Keratinocyte (primary cell): Measurements from ENCODE around the gene LARGE1. TPM values are rescaled to one million over a fixed set of nuclear protein-coding genes. Genes with fewer than 3 reads are reported as not detected.

ENCODE experiments used
- DNase-seq: peaks from one replicate; pipeline ENCODE4 v3.0.0-alpha.2; 2011; ENCODE audit warnings: low read depth, missing footprints, low spot score
- FAIRE-seq: peaks from 2 replicates; lab custom pipeline; 2011; peaks lifted over from hg19 to GRCh38; lab: Jason Lieb, UNC
- H2AFZ ChIP-seq: 2 replicates; pipeline ENCODE4 v1.6.0; 2012; ENCODE audit warnings: low read length, control low read depth, inconsistent platforms; ENCODE audit not compliant: control insufficient read depth
- H3K27ac ChIP-seq: 2 replicates; pipeline ENCODE4 v1.5.1; 2011; ENCODE audit warnings: low read length; ENCODE audit not compliant: control insufficient read depth, insufficient read depth
- H3K27me3 ChIP-seq: 3 replicates; pipeline ENCODE4 v1.6.0; 2011; ENCODE audit warnings: low read length; ENCODE audit not compliant: control insufficient read depth, insufficient read depth; ENCODE audit errors: extremely low read depth
- H3K36me3 ChIP-seq, 2 experiments: 2 replicates in 1 of 2; 3 replicates in 1 of 2; pipeline ENCODE4 v1.5.1; 2011; ENCODE audit warnings: low read length in 2 of 2, mild to moderate bottlenecking in 1 of 2; ENCODE audit not compliant: control insufficient read depth in 2 of 2, insufficient read depth in 2 of 2; ENCODE audit errors: extremely low read depth in 1 of 2
- H3K4me1 ChIP-seq: 3 replicates; pipeline ENCODE4 v1.5.1; 2011; ENCODE audit warnings: low read length; ENCODE audit not compliant: control insufficient read depth, insufficient read depth; ENCODE audit errors: extremely low read depth
- H3K4me2 ChIP-seq: 3 replicates; pipeline ENCODE4 v1.6.0; 2011; ENCODE audit warnings: low read depth, low read length; ENCODE audit not compliant: control insufficient read depth, insufficient read depth; ENCODE audit errors: extremely low read depth
- H3K4me3 ChIP-seq, 3 experiments: fragments of 200-600 bp in 1 of 3; sonication (generic) in 1 of 3; 2 replicates in 2 of 3; 3 replicates in 1 of 3; pipeline ENCODE4 v1.5.1; 2011 to 2016; ENCODE audit warnings: low read length in 3 of 3, mild to moderate bottlenecking in 3 of 3, control low read depth in 2 of 3, inconsistent platforms in 1 of 3, low read depth in 1 of 3, mixed read lengths in 1 of 3, mixed run types in 1 of 3, moderate library complexity in 1 of 3; ENCODE audit not compliant: control insufficient read depth in 2 of 3, insufficient read depth in 2 of 3; ENCODE audit errors: extremely low read depth in 1 of 3
- H3K79me2 ChIP-seq: 2 replicates; pipeline ENCODE4 v1.6.0; 2012; ENCODE audit warnings: low read length; ENCODE audit not compliant: control insufficient read depth, insufficient read depth
- H3K9ac ChIP-seq: 3 replicates; pipeline ENCODE4 v1.6.0; 2011; ENCODE audit warnings: low read length; ENCODE audit not compliant: control insufficient read depth, insufficient read depth; ENCODE audit errors: extremely low read depth
- H3K9me1 ChIP-seq: 3 replicates; pipeline ENCODE4 v1.6.0; 2011; ENCODE audit warnings: low read length; ENCODE audit not compliant: control insufficient read depth, insufficient read depth; ENCODE audit errors: extremely low read depth
- H3K9me3 ChIP-seq: 2 replicates; pipeline ENCODE4 v1.5.1; 2012; ENCODE audit warnings: low read depth, low read length; ENCODE audit not compliant: control insufficient read depth
- H4K20me1 ChIP-seq: 3 replicates; pipeline ENCODE4 v1.6.0; 2011; ENCODE audit warnings: low read length; ENCODE audit not compliant: control insufficient read depth, insufficient read depth; ENCODE audit errors: extremely low read depth
- EZH2 ChIP-seq: IDR thresholded peaks from one replicate; pipeline ENCODE4 v1.6.1; 2012; ENCODE audit warnings: inconsistent platforms, mild to moderate bottlenecking, low read length, moderate library complexity
- dilution Hi-C: fragments of 300-500 bp; cut with MboI; formaldehyde crosslinking; loops from one replicate; pipeline ENCODE4 v1.7.0; 2020; ENCODE audit warnings: low sequenced_read_pairs; ENCODE audit not compliant: extremely low pct_ligation_motif_present
- polyA plus RNA-seq, 5 experiments: library from polyadenylated mRNA; depleted of rRNA in 3 of 5; stranded (reverse) in 3 of 5; stranded (forward) in 1 of 5; unstranded in 1 of 5; fragments of >200 nt; gene quantifications; 1 replicate in 1 of 5; 2 replicates in 3 of 5; 3 replicates in 1 of 5; pipeline versions ENCODE4 v1.2.1 to v1.2.3, GENCODE V29; 2011 to 2012; ENCODE audit warnings: missing spikeins in 2 of 5, low read depth in 1 of 5, low replicate concordance in 1 of 5
- TF ChIP-seq, protein P1 (sequence below), 3 experiments: IDR thresholded peaks in 1 of 3; conservative IDR thresholded peaks in 1 of 3; optimal IDR thresholded peaks in 1 of 3; 2 replicates in 2 of 3; 3 replicates in 1 of 3; pipeline versions ENCODE3 to v1.5.1; 2011; ENCODE audit warnings: low read length in 3 of 3, mild to moderate bottlenecking in 3 of 3, moderate library complexity in 2 of 3, control low read depth in 1 of 3, inconsistent platforms in 1 of 3; ENCODE audit not compliant: insufficient read depth in 2 of 3; ENCODE audit errors: extremely low read depth in 1 of 3

LARGE1 gene
- polyA plus RNA-seq, 1 donor (not counting 4 experiments of a cell fraction or from before 2014, with no cell fraction given): 4.5 TPM

DNA sequence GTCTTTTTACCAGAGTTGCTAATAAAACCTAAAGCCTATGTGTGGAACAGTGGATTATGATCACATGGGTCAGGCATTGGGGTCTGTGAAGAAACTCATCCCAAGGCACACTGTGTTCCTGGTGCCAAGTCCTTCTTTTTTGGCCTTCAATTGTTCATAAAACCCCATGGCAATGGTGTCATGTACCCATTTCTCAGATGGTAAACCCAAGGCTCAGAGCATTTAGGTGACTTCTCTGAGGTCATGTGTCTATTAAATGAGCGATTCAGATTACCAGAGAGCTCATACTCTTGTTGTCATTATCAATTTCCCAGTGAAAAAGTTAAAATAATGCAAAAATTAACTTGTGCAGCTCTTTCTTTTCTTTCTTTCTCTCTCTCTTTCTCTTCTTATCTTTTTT is 589.3 kb downstream of the LARGE1 start:
- Histone ChIP-seq H3K9me1 (no peaks in the 10 kb centered on the region), H3K4me3 (no peak overlapping the region), H3K36me3 (no peaks in the 10 kb centered on the region), H3K4me1 (peaks cover 11% of the 10 kb centered on the region), H3K27ac (no peak overlapping the region), H3K9ac (no peak overlapping the region), H3K9me3 (peaks cover 2% of the 10 kb centered on the region), H2AFZ (no peak overlapping the region), H3K27me3 (no peaks in the 10 kb centered on the region), H3K79me2 (no peaks in the 10 kb centered on the region), H3K4me2 (no peak overlapping the region), H4K20me1 (no peaks in the 10 kb centered on the region)
- TF ChIP-seq, protein P1, sequence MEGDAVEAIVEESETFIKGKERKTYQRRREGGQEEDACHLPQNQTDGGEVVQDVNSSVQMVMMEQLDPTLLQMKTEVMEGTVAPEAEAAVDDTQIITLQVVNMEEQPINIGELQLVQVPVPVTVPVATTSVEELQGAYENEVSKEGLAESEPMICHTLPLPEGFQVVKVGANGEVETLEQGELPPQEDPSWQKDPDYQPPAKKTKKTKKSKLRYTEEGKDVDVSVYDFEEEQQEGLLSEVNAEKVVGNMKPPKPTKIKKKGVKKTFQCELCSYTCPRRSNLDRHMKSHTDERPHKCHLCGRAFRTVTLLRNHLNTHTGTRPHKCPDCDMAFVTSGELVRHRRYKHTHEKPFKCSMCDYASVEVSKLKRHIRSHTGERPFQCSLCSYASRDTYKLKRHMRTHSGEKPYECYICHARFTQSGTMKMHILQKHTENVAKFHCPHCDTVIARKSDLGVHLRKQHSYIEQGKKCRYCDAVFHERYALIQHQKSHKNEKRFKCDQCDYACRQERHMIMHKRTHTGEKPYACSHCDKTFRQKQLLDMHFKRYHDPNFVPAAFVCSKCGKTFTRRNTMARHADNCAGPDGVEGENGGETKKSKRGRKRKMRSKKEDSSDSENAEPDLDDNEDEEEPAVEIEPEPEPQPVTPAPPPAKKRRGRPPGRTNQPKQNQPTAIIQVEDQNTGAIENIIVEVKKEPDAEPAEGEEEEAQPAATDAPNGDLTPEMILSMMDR (optimal IDR thresholded peaks at IDR 0.05 in 1 of 3, IDR thresholded peaks at IDR 0.05 in 1 of 3, conservative IDR thresholded peaks at IDR 0.05 in 1 of 3; ENCODE audit: extremely low read depth in 1 of 3, insufficient read depth in 2 of 3, low read length in 3 of 3): no peak
- no peak for TF ChIP-seq EZH2
- FAIRE-seq: no peak
- no peak for DNase-seq
- dilution Hi-C loops: no loop called here

DNA sequence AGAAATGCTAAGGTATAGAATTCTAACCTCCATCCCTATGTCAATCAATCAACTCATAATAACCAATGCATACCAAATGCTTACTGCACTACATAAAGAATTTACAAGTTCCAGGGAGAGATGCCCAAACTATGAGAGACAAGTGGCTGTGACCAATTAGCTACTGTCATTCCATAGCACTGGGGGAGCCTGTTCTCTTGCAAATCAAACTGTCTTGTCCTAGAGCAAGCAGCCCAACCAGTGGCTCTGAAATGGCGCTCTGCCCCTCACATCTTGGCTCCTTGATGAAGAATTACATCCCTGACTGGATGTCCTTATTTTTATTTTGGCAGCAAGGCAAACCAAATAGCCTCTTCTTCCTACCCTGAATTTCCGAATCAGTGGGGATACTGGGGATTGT is 589.7 kb downstream of the LARGE1 start:
- Histone ChIP-seq H3K27me3 (no peaks in the 10 kb centered on the region), H3K4me2 (no peak overlapping the region), H3K9me1 (no peaks in the 10 kb centered on the region), H3K9ac (no peak overlapping the region), H3K4me1 (peaks cover 11% of the 10 kb centered on the region), H3K27ac (no peak overlapping the region), H3K4me3 (no peak overlapping the region), H3K9me3 (peaks cover 2% of the 10 kb centered on the region), H3K79me2 (no peaks in the 10 kb centered on the region), H2AFZ (no peak overlapping the region), H4K20me1 (no peaks in the 10 kb centered on the region), H3K36me3 (no peaks in the 10 kb centered on the region)
- TF ChIP-seq, protein P1 (optimal IDR thresholded peaks at IDR 0.05 in 1 of 3, IDR thresholded peaks at IDR 0.05 in 1 of 3, conservative IDR thresholded peaks at IDR 0.05 in 1 of 3; ENCODE audit: extremely low read depth in 1 of 3, insufficient read depth in 2 of 3, low read length in 3 of 3): no peak
- TF ChIP-seq EZH2: no peak
- FAIRE-seq (no peak), DNase-seq (no peak)
- dilution Hi-C loops: no loop called here
